Gastrocnemius medialis (tissue), 4 donors: ENCODE measurements around the gene HLA-DPB1. TPM values are rescaled to one million over a fixed set of nuclear protein-coding genes. Genes with fewer than 3 reads are reported as not detected.

Experiments used
- ATAC-seq, 2 donors: fragments of 150-250 bp; one replicate each; pipeline ENCODE4 v1.9.1; 2016
- DNase-seq, 2 donors: peaks; one replicate each; pipeline ENCODE4 v3.0.0-alpha.2; 2019
- H3K27ac ChIP-seq, 4 donors: fragments of 200-600 bp; sonication (generic); 1 replicate in 1 of 4; 2 replicates in 3 of 4; pipeline ENCODE4 v1.5.1; 2016 to 2018; ENCODE audit warnings: mild to moderate bottlenecking in 2 of 4, moderate library complexity in 1 of 4
- H3K27me3 ChIP-seq, 3 donors: fragments of 200-600 bp; sonication (generic) in 2 of 3; 1 replicate in 1 of 3; 2 replicates in 2 of 3; pipeline versions ENCODE4 v1.5.1 to v1.6.0; 2016 to 2019; ENCODE audit warnings: mild to moderate bottlenecking in 1 of 3, moderate library complexity in 1 of 3
- H3K36me3 ChIP-seq, 2 donors: fragments of 200-600 bp; sonication (generic) in 1 of 2; one replicate each; pipeline ENCODE4 v1.5.1; 2017 to 2018
- H3K4me1 ChIP-seq, 2 donors: fragments of 200-600 bp; sonication (generic) in 1 of 2; one replicate each; pipeline ENCODE4 v1.5.1; 2016 to 2017; ENCODE audit warnings: mild to moderate bottlenecking in 2 of 2
- H3K4me3 ChIP-seq, 4 donors: fragments of 200-600 bp; sonication (generic) in 3 of 4; 1 replicate in 1 of 4; 2 replicates in 3 of 4; pipeline ENCODE4 v1.5.1; 2016 to 2019; ENCODE audit warnings: mild to moderate bottlenecking in 2 of 4
- H3K9me3 ChIP-seq, 3 donors: fragments of 200-600 bp; sonication (generic) in 2 of 3; 1 replicate in 1 of 3; 2 replicates in 2 of 3; pipeline ENCODE4 v1.5.1; 2016 to 2019
- CTCF ChIP-seq, 5 experiments: fragments of 450-650 bp in 3 of 5; fragments of 200-600 bp in 2 of 5; sonication (generic) in 2 of 5; IDR thresholded peaks in 4 of 5; conservative IDR thresholded peaks in 1 of 5; 1 replicate in 4 of 5; 2 replicates in 1 of 5; pipeline ENCODE4 v1.5.1; 2016 to 2019; ENCODE audit warnings: antibody characterized with exemption in 5 of 5, mild to moderate bottlenecking in 3 of 5, moderate library complexity in 3 of 5
- POLR2A ChIP-seq, 2 donors: fragments of 450-650 bp; IDR thresholded peaks; one replicate each; pipeline ENCODE4 v1.6.1; 2017; ENCODE audit warnings: antibody characterized with exemption in 2 of 2, mild to moderate bottlenecking in 2 of 2, moderate library complexity in 2 of 2
- in situ Hi-C, 4 donors: fragments of 200-750 bp; cut with MboI; loops; one replicate each; pipeline versions ENCODE4 v1.15.0 to v1.8.0; 2017; ENCODE audit warnings: low sequenced_read_pairs in 4 of 4
- intact Hi-C: fragments of 100-400 bp; cut with DNase I; formaldehyde crosslinking; loops from one replicate; pipeline ENCODE4 v1.15.1; 2023; ENCODE audit warnings: low total_unique reads
- total RNA-seq, 4 donors: library from RNA; depleted of rRNA; stranded (reverse); fragments of >200 nt; gene quantifications; one replicate each; pipeline versions ENCODE4 v1.1.0 to v1.2.3, GENCODE V29; 2016

The HLA-DPB1 gene
- total RNA-seq, 4 donors from 2014 or later = 16.7 to 52.1 (median 23.5) TPM

GRCh38 chr6:33120001-33120400 lies 44.2 kb downstream of the HLA-DPB1 start:
- intact Hi-C loops = no loop called here
- TF ChIP-seq POLR2A (IDR thresholded peaks at IDR 0.05) (no peak), CTCF (IDR thresholded peaks at IDR 0.05 in 4 of 5, conservative IDR thresholded peaks at IDR 0.05 in 1 of 5) (no peak)

GRCh38 chr6:33123181-33123580 lies 47.4 kb downstream of the HLA-DPB1 start:
- ATAC-seq (no peak), DNase-seq (no peak)
- TF ChIP-seq CTCF (IDR thresholded peaks at IDR 0.05 in 4 of 5, conservative IDR thresholded peaks at IDR 0.05 in 1 of 5) (no peak), POLR2A (IDR thresholded peaks at IDR 0.05) (no peak)
- H3K4me3 ChIP-seq = no peak overlapping the region
- no peaks in the 10 kb centered on the region for H3K36me3 ChIP-seq
- in situ Hi-C loops = loop anchor here in 1 of 4 donors (10.0 kb wide), 1 partner anchor 122 kb away; no protein-coding TSS in a partner anchor
- no peak overlapping the region for H3K27ac ChIP-seq
- H3K9me3 ChIP-seq = no peaks in the 10 kb centered on the region
- H3K27me3 ChIP-seq = peaks cover 0 to 2% (median 1%) of the 10 kb centered on the region in 3 donors
- H3K4me1 ChIP-seq = no peaks in the 10 kb centered on the region
- intact Hi-C loops = no loop called here

More at GRCh38 chr6:33120001-33120400, 44.2 kb downstream of the HLA-DPB1 start:
- DNase-seq (no peak), ATAC-seq (no peak)
- in situ Hi-C loops = loop anchor here in 1 of 4 donors (10.0 kb wide), 1 partner anchor 125 kb away; no protein-coding TSS in a partner anchor
- Histone ChIP-seq H3K27ac (no peak overlapping the region), H3K4me1 (no peaks in the 10 kb centered on the region), H3K4me3 (no peak overlapping the region), H3K27me3 (peaks cover 24 to 34% (median 25%) of the 10 kb centered on the region in 3 donors), H3K36me3 (no peaks in the 10 kb centered on the region), H3K9me3 (no peaks in the 10 kb centered on the region)

GRCh38 chr6:33123732-33124524 lies 48.1 kb downstream of the HLA-DPB1 start:
- intact Hi-C loops (no loop called here), in situ Hi-C loops (loop anchor here in 1 of 4 donors (10.0 kb wide), 1 partner anchor 121 kb away; no protein-coding TSS in a partner anchor)
- Histone ChIP-seq H3K27ac (no peak overlapping the region), H3K27me3 (no peaks in the 10 kb centered on the region), H3K36me3 (no peaks in the 10 kb centered on the region), H3K4me1 (no peaks in the 10 kb centered on the region), H3K4me3 (no peak overlapping the region), H3K9me3 (no peaks in the 10 kb centered on the region)
- DNase-seq = no peak
- TF ChIP-seq POLR2A (IDR thresholded peaks at IDR 0.05) = no peak
- TF ChIP-seq CTCF (IDR thresholded peaks at IDR 0.05 in 4 of 5, conservative IDR thresholded peaks at IDR 0.05 in 1 of 5) = peak in 1 of 5 experiments; percentile 30
- ATAC-seq = no peak

GRCh38 chr6:33124525-33124901 lies 48.7 kb downstream of the HLA-DPB1 start:
- in situ Hi-C loops (loop anchor here in 1 of 4 donors (10.0 kb wide), 1 partner anchor 120 kb away; no protein-coding TSS in a partner anchor), intact Hi-C loops (no loop called here)
- no peaks in the 10 kb centered on the region for H3K4me1 ChIP-seq
- no peaks in the 10 kb centered on the region for H3K9me3 ChIP-seq
- no peak for DNase-seq
- no peaks in the 10 kb centered on the region for H3K27me3 ChIP-seq
- TF ChIP-seq CTCF (IDR thresholded peaks at IDR 0.05 in 4 of 5, conservative IDR thresholded peaks at IDR 0.05 in 1 of 5) = no peak
- no peak for TF ChIP-seq POLR2A (IDR thresholded peaks at IDR 0.05)
- no peaks in the 10 kb centered on the region for H3K36me3 ChIP-seq
- no peak overlapping the region for H3K4me3 ChIP-seq
- no peak overlapping the region for H3K27ac ChIP-seq
- ATAC-seq = no peak
